GM12875 (cell line): ENCODE measurements around the gene CITED2.
"Not testable (repeated sequence)": the region's sequence is repeated elsewhere in the genome, so short reads cannot be mapped to it uniquely, and the experiment has no call there.

Experiments used
- H3K4me3 ChIP-seq: one replicate; pipeline ENCODE4 v1.5.1; 2011; ENCODE audit warnings: low read depth, low read length, control low read depth
- CTCF ChIP-seq: IDR thresholded peaks from 2 replicates; pipeline ENCODE4 v1.5.1; 2011; ENCODE audit warnings: low read depth, mild to moderate bottlenecking, control low read depth, inconsistent platforms, low read length, moderate library complexity, borderline replicate concordance; ENCODE audit not compliant: insufficient read depth

The CITED2 gene

GRCh38 chr6:139369568-139370282 lies 4.7 kb downstream of the CITED2 start:
- peak; percentile 35; the same call in 1 of the 2 replicates for TF ChIP-seq CTCF
- no peak overlapping the region for H3K4me3 ChIP-seq

- no peak for TF ChIP-seq CTCF
- H3K4me3 ChIP-seq: no peak overlapping the region
These were observed 5.4 kb downstream of the CITED2 start for GRCh38 chr6:139369068-139369467.

GRCh38 chr6:139368661-139369060 lies 5.8 kb downstream of the CITED2 start:
- no peak for TF ChIP-seq CTCF
- H3K4me3 ChIP-seq: no peak overlapping the region

GRCh38 chr6:139367810-139368351 lies 6.6 kb downstream of the CITED2 start:
- TF ChIP-seq CTCF: no peak
- H3K4me3 ChIP-seq: no peak overlapping the region

- H3K4me3 ChIP-seq: no peak overlapping the region
- TF ChIP-seq CTCF: no peak
These were observed 9.5 kb downstream of the CITED2 start for GRCh38 chr6:139364982-139365379.

- H3K4me3 ChIP-seq: no peak overlapping the region
- 0 out of 2 replicates have a peak, but pooled peaks have one; percentile 3 for TF ChIP-seq CTCF
These were observed 10.0 kb downstream of the CITED2 start for GRCh38 chr6:139364302-139364981.

- not testable (repeated sequence) for H3K4me3 ChIP-seq
These were observed 10.7 kb downstream of the CITED2 start for GRCh38 chr6:139363797-139364196.

- not testable (repeated sequence) for H3K4me3 ChIP-seq
These were observed 11.3 kb downstream of the CITED2 start for GRCh38 chr6:139363123-139363522.
